Lung (tissue), 12 donors: ENCODE results near the gene SPTBN1. TPM values are rescaled to one million over a fixed set of nuclear protein-coding genes. Genes with fewer than 3 reads are reported as not detected.
A peak's percentile ranks its signal among the peaks of the same experiment; 100 is the strongest.

ENCODE experiments used
- ATAC-seq: fragments of 200-7000 bp; cut with Tn5 transposase; one replicate; pipeline ENCODE4 v1.9.1; 2020; ENCODE audit warnings: moderate number of reproducible peaks; ENCODE audit not compliant: insufficient read depth, low FRiP score
- DNase-seq, 3 donors: peaks; one replicate each; pipeline ENCODE4 v3.0.0-alpha.2; 2013 to 2017
- H3K27ac ChIP-seq, 2 donors: one replicate each; pipeline ENCODE4 v1.5.1; 2013; ENCODE audit warnings: mild to moderate bottlenecking in 2 of 2, moderate library complexity in 2 of 2, control low read depth in 1 of 2, inconsistent platforms in 1 of 2, low read depth in 1 of 2, low read length in 1 of 2
- H3K27me3 ChIP-seq, 3 donors: one replicate each; pipeline ENCODE4 v1.5.1; 2013; ENCODE audit warnings: low read length in 2 of 3; ENCODE audit not compliant: control insufficient read depth in 3 of 3, insufficient read depth in 3 of 3
- H3K36me3 ChIP-seq, 4 donors: one replicate each; pipeline ENCODE4 v1.5.1; 2013; ENCODE audit warnings: low read length in 4 of 4, mild to moderate bottlenecking in 1 of 4, moderate library complexity in 1 of 4; ENCODE audit not compliant: control insufficient read depth in 4 of 4, insufficient read depth in 4 of 4
- H3K4me1 ChIP-seq, 5 donors: one replicate each; pipeline ENCODE4 v1.5.1; 2013; ENCODE audit warnings: low read length in 5 of 5, mild to moderate bottlenecking in 2 of 5, moderate library complexity in 1 of 5; ENCODE audit not compliant: control insufficient read depth in 5 of 5, insufficient read depth in 5 of 5
- H3K4me3 ChIP-seq: one replicate; pipeline ENCODE4 v1.5.1; 2013; ENCODE audit warnings: mild to moderate bottlenecking, control low read depth, moderate library complexity
- H3K9ac ChIP-seq, 2 donors: one replicate each; pipeline ENCODE4 v1.5.1; 2013; ENCODE audit warnings: low read length in 2 of 2, control low read depth in 1 of 2; ENCODE audit not compliant: insufficient read depth in 1 of 2
- H3K9me3 ChIP-seq, 4 donors: one replicate each; pipeline ENCODE4 v1.5.1; 2013; ENCODE audit warnings: low read length in 3 of 4, mild to moderate bottlenecking in 1 of 4, moderate library complexity in 1 of 4; ENCODE audit not compliant: control insufficient read depth in 4 of 4, insufficient read depth in 3 of 4
- WGBS, 2 donors: extraction: QIAGEN DNeasy Blood & Tissue Kit; methylation state at CpG; one replicate each; pipeline ENCODE4 v1.1.7; 2013; 5-methylcytosine and 5-hydroxymethylcytosine counted together
- polyA plus RNA-seq, 2 donors: library from polyadenylated mRNA; stranded (reverse); fragments of 200-250 nt; gene quantifications; one replicate each; pipeline ENCODE4 v1.2.1, GENCODE V29; 2013
- total RNA-seq, 2 donors: library from RNA; depleted of rRNA in 1 of 2; stranded (reverse); fragments of >200 nt in 1 of 2; gene quantifications; one replicate each; pipeline ENCODE4 v1.2.1, GENCODE V29; 2014 to 2021
- TF ChIP-seq, protein P1 (sequence below): IDR thresholded peaks from 2 replicates; pipeline ENCODE4 v1.5.1; 2012; ENCODE audit warnings: mild to moderate bottlenecking; ENCODE audit errors: control extremely low read depth, extremely low read depth
- donor health status: control.
- donor health status: control.
- donor health status: Bipolar disorder and iron deficiency.
- donor health status: healthy.
- donor health status: DM: yes; HTN: yes; CAD: no.

SPTBN1 gene
- total and polyA plus RNA-seq, 4 donors = 89.4 to 715 (median 275) TPM

DNA sequence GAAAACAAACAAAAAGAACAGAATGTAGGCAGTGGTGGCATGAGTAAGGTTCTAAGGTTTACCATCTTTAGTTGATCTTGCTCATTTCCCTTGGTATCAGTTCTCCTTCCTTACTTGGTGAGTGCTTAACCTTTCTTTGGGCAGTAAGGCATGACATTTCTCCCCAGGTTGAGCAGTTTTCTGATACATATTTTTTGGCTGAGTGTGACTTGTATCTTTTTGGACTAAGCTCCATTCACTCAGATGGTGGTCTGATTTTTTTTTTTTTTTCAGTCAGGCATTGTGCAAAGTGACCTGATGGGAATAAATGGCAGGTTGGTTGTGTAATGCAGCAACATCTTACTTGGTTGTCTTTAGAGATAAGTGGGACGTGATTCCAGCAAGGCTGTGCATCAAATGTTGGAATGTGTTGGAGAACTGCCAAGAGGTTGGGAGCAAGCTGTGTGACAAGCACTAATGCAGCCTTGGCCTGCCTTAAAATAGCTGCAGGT, 15.1 kb downstream of the SPTBN1 start:
- TF ChIP-seq, protein P1, sequence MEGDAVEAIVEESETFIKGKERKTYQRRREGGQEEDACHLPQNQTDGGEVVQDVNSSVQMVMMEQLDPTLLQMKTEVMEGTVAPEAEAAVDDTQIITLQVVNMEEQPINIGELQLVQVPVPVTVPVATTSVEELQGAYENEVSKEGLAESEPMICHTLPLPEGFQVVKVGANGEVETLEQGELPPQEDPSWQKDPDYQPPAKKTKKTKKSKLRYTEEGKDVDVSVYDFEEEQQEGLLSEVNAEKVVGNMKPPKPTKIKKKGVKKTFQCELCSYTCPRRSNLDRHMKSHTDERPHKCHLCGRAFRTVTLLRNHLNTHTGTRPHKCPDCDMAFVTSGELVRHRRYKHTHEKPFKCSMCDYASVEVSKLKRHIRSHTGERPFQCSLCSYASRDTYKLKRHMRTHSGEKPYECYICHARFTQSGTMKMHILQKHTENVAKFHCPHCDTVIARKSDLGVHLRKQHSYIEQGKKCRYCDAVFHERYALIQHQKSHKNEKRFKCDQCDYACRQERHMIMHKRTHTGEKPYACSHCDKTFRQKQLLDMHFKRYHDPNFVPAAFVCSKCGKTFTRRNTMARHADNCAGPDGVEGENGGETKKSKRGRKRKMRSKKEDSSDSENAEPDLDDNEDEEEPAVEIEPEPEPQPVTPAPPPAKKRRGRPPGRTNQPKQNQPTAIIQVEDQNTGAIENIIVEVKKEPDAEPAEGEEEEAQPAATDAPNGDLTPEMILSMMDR = no peak
- no peak for ATAC-seq
- peak; percentile 74 to 90 (median 83) for DNase-seq
- Histone ChIP-seq H3K36me3 (peaks cover 0 to 5% (median 2%) of the 10 kb centered on the region in 4 donors), H3K4me3 (no peak overlapping the region), H3K27ac (peak overlapping the region; percentile 27 to 84), H3K9me3 (no peaks in the 10 kb centered on the region), H3K27me3 (no peaks in the 10 kb centered on the region), H3K9ac (no peak overlapping the region), H3K4me1 (peaks cover 12 to 69% (median 45%) of the 10 kb centered on the region in 5 donors)
- WGBS, 2 donors = 25 to 66% methylated on average over 1 of the region's 1 CpG

DNA sequence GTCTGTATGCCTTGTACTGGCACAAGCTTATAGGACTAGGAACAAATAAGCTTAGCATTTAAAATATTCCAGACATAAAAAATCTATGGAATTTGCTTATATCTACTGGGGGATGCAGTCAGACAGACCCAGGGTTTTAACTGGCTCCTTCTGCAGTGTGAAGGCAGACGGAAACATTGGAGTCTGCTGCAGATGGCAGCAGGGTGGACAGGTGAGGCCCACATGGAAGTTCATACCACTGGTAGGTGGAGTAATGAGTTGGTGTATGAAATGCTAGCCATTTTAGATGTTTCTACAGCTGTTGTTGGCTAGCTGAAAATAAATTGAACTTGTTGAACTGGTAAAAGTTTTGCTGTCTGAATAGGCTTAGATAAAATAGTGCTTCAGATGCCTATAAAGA, 17.7 kb downstream of the SPTBN1 start:
- DNase-seq = no peak
- H3K27ac ChIP-seq = no peak overlapping the region

DNA sequence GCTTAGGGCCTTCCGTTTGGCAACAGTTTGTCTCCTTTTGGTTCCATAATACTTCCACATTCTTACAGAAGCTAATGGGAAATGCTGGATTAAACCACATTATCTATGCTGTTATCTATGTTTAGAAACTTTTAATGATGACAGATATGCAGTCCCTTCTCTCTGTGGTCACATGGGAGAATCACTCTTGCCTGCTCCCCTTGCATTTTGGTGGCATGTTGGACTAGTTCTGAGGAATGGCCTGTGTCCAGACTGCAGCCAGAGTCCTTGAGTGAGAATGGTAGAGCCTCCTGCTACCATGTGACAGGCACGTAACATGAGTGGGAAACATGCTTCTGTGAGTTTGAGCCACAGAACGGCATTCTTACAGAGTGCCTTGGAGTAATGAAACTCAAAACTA, 19.2 kb downstream of the SPTBN1 start:
- 54 to 76% methylated on average over 3 of the region's 3 CpGs for WGBS, 2 donors
- peak overlapping the region in 1 of 2 donors; percentile 14 for H3K9ac ChIP-seq
- H3K27me3 ChIP-seq = no peaks in the 10 kb centered on the region
- no peaks in the 10 kb centered on the region for H3K9me3 ChIP-seq
- H3K27ac ChIP-seq = peak overlapping the region; percentile 30 to 72
- H3K4me3 ChIP-seq = no peak overlapping the region
- DNase-seq (no peak), ATAC-seq (no peak)
- H3K36me3 ChIP-seq = peaks cover 0 to 5% (median 2%) of the 10 kb centered on the region in 4 donors
- peaks cover 10 to 47% (median 34%) of the 10 kb centered on the region in 5 donors for H3K4me1 ChIP-seq
- TF ChIP-seq, protein P1 = no peak

More for the DNA sequence above, 17.7 kb downstream of the SPTBN1 start:
- Histone ChIP-seq H3K9ac (no peak overlapping the region), H3K9me3 (no peaks in the 10 kb centered on the region), H3K4me1 (peaks cover 14 to 59% (median 46%) of the 10 kb centered on the region in 5 donors), H3K4me3 (no peak overlapping the region), H3K36me3 (peaks cover 0 to 5% (median 2%) of the 10 kb centered on the region in 4 donors), H3K27me3 (no peaks in the 10 kb centered on the region)
- 87 to 90% methylated on average over 1 of the region's 1 CpG for WGBS, 2 donors
- TF ChIP-seq, protein P1 = no peak
- ATAC-seq = no peak

DNA sequence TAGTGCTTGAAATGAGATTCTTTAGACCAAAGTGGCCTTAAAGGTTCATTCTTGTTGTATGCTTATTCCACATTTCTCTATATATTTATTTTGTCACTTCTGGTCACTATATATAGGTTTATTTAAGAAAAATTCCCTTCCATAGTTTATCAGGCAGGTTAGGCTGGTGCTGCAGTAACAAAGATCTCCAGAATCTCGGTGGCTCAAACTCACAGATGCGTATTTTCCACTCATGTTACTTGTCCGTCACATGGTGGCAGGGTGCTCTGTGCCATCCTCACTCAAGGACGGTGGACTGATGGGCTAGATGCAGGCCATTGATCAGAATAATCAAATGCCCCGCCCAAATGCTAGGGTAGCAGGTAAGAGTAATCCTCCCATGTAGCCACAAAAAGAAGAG, 19.8 kb downstream of the SPTBN1 start:
- no peak overlapping the region for H3K27ac ChIP-seq
- ATAC-seq (no peak), DNase-seq (no peak)
- H3K4me3 ChIP-seq = no peak overlapping the region
- WGBS, 2 donors = 73 to 87% methylated on average over 5 of the region's 5 CpGs
- H3K27me3 ChIP-seq = no peaks in the 10 kb centered on the region
- TF ChIP-seq, protein P1 = no peak
- H3K36me3 ChIP-seq = peaks cover 0 to 3% (median 0%) of the 10 kb centered on the region in 4 donors
- H3K9me3 ChIP-seq = no peaks in the 10 kb centered on the region
- H3K9ac ChIP-seq = no peak overlapping the region
- peaks cover 10 to 47% (median 28%) of the 10 kb centered on the region in 5 donors for H3K4me1 ChIP-seq
